Measurements from ENCODE around the gene MAP3K3. TPM values are rescaled to one million over a fixed set of nuclear protein-coding genes. Genes with fewer than 3 reads are reported as not detected.
A peak's percentile ranks its signal among the peaks of the same experiment; 100 is the strongest.

MAP3K3 gene
- total RNA-seq, 2 donors from 2014 or later = 13.4 to 15.5 TPM

DNA sequence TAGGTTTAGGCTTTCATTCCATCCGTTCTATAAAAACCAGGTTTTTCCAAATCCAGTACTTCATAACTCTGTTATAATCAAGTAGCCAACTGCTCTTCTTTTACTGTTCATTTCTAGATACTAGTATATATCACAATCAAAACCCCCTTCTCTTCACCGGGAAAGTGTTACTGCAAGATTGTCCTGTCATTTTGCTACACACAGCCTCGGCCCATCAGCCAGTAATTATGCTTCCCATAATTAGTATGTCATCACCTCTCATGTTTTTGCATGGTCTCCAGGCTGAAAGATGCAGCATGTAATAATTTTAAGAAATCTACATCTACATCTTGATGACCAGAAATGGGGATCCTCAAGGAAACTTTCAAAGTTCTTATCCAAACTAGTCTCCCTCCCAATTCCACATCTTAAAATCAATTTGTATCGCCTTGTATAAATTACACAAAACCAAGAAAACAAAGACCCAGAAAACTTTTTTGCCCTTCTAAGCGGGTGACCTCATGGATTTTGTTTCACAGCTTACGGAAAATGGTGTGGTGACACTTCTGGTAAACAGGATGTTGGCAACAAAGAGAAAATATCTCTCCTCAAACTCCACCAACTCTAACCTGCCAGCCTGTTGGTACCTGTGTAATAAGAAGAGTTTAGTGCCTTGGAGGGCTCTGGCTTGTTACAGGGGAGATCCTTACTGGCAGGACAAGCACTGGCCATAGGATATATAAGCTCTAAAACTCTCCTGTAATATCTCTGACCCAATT, 12.2 kb upstream of the MAP3K3 start:
- no peaks in the 10 kb centered on the region for H3K27me3 ChIP-seq
- H3K4me3 ChIP-seq = no peak overlapping the region
- intact Hi-C loops (cut with DNase I) = no loop called here
- H3K27ac ChIP-seq = no peak overlapping the region
- no peaks in the 10 kb centered on the region for H3K9me3 ChIP-seq
- no peaks in the 10 kb centered on the region for H3K4me1 ChIP-seq
- DNase-seq = no peak
- TF ChIP-seq, protein P1, sequence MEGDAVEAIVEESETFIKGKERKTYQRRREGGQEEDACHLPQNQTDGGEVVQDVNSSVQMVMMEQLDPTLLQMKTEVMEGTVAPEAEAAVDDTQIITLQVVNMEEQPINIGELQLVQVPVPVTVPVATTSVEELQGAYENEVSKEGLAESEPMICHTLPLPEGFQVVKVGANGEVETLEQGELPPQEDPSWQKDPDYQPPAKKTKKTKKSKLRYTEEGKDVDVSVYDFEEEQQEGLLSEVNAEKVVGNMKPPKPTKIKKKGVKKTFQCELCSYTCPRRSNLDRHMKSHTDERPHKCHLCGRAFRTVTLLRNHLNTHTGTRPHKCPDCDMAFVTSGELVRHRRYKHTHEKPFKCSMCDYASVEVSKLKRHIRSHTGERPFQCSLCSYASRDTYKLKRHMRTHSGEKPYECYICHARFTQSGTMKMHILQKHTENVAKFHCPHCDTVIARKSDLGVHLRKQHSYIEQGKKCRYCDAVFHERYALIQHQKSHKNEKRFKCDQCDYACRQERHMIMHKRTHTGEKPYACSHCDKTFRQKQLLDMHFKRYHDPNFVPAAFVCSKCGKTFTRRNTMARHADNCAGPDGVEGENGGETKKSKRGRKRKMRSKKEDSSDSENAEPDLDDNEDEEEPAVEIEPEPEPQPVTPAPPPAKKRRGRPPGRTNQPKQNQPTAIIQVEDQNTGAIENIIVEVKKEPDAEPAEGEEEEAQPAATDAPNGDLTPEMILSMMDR (IDR thresholded peaks at IDR 0.05) = no peak
- H3K9ac ChIP-seq (ENCODE audit: low read depth in 2 of 2, low read length in 2 of 2) = no peak overlapping the region
- peaks cover 14% of the 10 kb centered on the region for H3K36me3 ChIP-seq

- peaks cover 14% of the 10 kb centered on the region for H3K36me3 ChIP-seq
- H3K27ac ChIP-seq = no peak overlapping the region
- no peak for DNase-seq
These were observed 11.4 kb upstream of the MAP3K3 start for GRCh38 chr17:63610854-63611253.

GRCh38 chr17:63611354-63611753, 10.9 kb upstream of the MAP3K3 start:
- Histone ChIP-seq H3K9me3 (no peaks in the 10 kb centered on the region), H3K36me3 (peaks cover 9% of the 10 kb centered on the region), H3K4me3 (no peak overlapping the region), H3K4me1 (no peaks in the 10 kb centered on the region), H3K9ac (ENCODE audit: low read depth in 2 of 2, low read length in 2 of 2) (no peak overlapping the region), H3K27me3 (no peaks in the 10 kb centered on the region), H3K27ac (no peak overlapping the region)
- intact Hi-C loops (cut with DNase I) = no loop called here
- TF ChIP-seq, protein P1 (IDR thresholded peaks at IDR 0.05) = no peak
- DNase-seq = no peak

More at GRCh38 chr17:63610854-63611253, 11.4 kb upstream of the MAP3K3 start:
- H3K4me1 ChIP-seq = no peaks in the 10 kb centered on the region
- TF ChIP-seq, protein P1 (IDR thresholded peaks at IDR 0.05) = no peak
- H3K4me3 ChIP-seq = no peak overlapping the region
- intact Hi-C loops (cut with DNase I) = no loop called here
- no peaks in the 10 kb centered on the region for H3K27me3 ChIP-seq
- no peak overlapping the region for H3K9ac ChIP-seq (ENCODE audit: low read depth in 2 of 2, low read length in 2 of 2)
- H3K9me3 ChIP-seq = no peaks in the 10 kb centered on the region

DNA sequence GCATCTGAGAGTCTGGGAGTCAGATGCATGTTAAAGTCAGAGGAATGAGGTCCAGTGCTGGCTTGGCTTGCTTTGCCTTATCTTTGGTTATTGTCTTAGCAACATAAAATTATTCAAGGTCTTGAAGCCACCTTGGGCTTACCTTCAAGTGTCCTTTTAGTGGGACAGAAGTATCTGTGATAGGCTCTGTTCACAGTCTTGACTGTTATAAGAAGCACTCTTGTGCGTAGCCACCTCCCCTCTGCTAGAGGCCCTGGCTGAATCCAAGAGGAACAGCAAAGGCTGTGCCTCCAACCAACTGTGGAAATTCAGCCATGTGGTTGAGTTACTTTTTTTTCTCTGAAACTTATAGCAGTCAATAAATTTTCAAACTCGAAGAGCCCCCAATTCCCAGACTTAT, 8.6 kb upstream of the MAP3K3 start:
- no peak for DNase-seq
- H3K27me3 ChIP-seq = no peaks in the 10 kb centered on the region
- no peaks in the 10 kb centered on the region for H3K4me1 ChIP-seq
- intact Hi-C loops (cut with DNase I) = loop anchor here (2.0 kb wide), 1 partner anchor 189 kb away; no protein-coding TSS in a partner anchor
- TF ChIP-seq, protein P1 (IDR thresholded peaks at IDR 0.05) = no peak
- H3K36me3 ChIP-seq = peaks cover 8% of the 10 kb centered on the region
- no peak overlapping the region for H3K27ac ChIP-seq
- H3K9ac ChIP-seq (ENCODE audit: low read depth in 2 of 2, low read length in 2 of 2) = no peak overlapping the region
- H3K9me3 ChIP-seq = no peaks in the 10 kb centered on the region
- no peak overlapping the region for H3K4me3 ChIP-seq

GRCh38 chr17:63621229-63621683, 961 bp upstream of the MAP3K3 start:
- Histone ChIP-seq H3K27me3 (no peaks in the 10 kb centered on the region), H3K4me1 (peaks cover 10% of the 10 kb centered on the region), H3K27ac (peak overlapping the region; percentile 75), H3K4me3 (peak overlapping the region; percentile 91), H3K9me3 (no peaks in the 10 kb centered on the region), H3K9ac (ENCODE audit: low read depth in 2 of 2, low read length in 2 of 2) (peak overlapping the region; percentile 71 to 86), H3K36me3 (no peaks in the 10 kb centered on the region)
- intact Hi-C loops (cut with DNase I) = loop anchor here (10.0 kb wide), 1 partner anchor 214 kb away; no protein-coding TSS in a partner anchor
- no peak for DNase-seq
- TF ChIP-seq, protein P1 (IDR thresholded peaks at IDR 0.05) = no peak

Data from colonic mucosa (tissue), 4 donors.